Astrocyte (in vitro differentiated cells and primary cell): Measurements from ENCODE around the gene STX5.
"Not testable (repeated sequence)": the region's sequence is repeated elsewhere in the genome, so short reads cannot be mapped to it uniquely, and the experiment has no call there.

Experiments used
- CTCF ChIP-seq: IDR thresholded peaks from 2 replicates; pipeline ENCODE4 v1.5.1; 2011; ENCODE audit warnings: low read depth, mild to moderate bottlenecking, inconsistent platforms, low read length, moderate library complexity; ENCODE audit not compliant: insufficient read depth
- EZH2 ChIP-seq: IDR thresholded peaks from 2 replicates; pipeline ENCODE4 v1.6.1; 2012; ENCODE audit warnings: mild to moderate bottlenecking, low read length, inconsistent platforms; ENCODE audit not compliant: insufficient read depth

- not testable (repeated sequence) for TF ChIP-seq CTCF, EZH2
These were observed 27.4 kb upstream of the STX5 start for GRCh38 chr11:62859281-62859703.
